T-helper 1 cell treated with Interleukin-12 subunit alpha and Interleukin-12 subunit beta and Interleukin-4 antibody, amounts not matched to agents 30 ng/mL and 1 ng/mL, for 36 hours (primary cell): ENCODE data around the gene PDCD1LG2. TPM values are rescaled to one million over a fixed set of nuclear protein-coding genes. Genes with fewer than 3 reads are reported as not detected.

Experiments used
- intact Hi-C: fragments of 100-400 bp; cut with micrococcal nuclease; formaldehyde crosslinking; loops from one replicate; pipeline ENCODE4 v1.15.1; 2024
- total RNA-seq: library from RNA; stranded (reverse); gene quantifications from 2 replicates; pipeline ENCODE4 v1.2.3, GENCODE V29; 2022

The PDCD1LG2 gene
- total RNA-seq, 1 donor from 2014 or later: 10.5 TPM

DNA sequence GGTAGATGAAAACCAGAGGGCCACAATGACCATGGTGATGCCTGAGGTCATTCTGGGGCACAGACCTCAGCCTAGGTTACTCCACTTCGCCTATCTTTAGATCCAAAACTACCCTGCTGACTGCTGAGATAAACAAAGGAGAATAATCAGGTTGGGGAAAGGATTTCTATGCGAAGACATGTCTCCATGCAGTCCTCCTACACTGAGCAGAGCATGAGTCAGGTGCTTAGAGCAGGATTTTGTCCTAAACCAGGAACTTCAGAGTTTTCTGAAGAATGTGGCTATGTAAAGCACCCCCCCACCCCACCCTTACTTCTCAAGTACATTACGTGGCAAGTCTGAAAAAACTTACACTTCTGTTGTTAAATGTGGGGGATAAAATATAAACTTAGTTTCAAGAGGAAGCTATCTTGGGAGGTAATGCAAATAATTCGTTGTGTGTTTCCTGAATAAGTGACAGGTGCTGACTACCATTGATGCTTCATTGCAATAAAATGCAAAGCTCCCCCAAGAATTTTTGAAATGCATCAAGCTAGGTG is 19.4 kb downstream of the PDCD1LG2 start:
- intact Hi-C loops: loop anchor here (2.0 kb wide), 1 partner anchor 57 kb away; no protein-coding TSS in a partner anchor

GRCh38 chr9:5531101-5531882 is 21.0 kb downstream of the PDCD1LG2 start:
- intact Hi-C loops: loop anchor here (1.0 to 2.0 kb wide), 4 partner anchors 21 to 59 kb away; partner anchors contain the start of gene PDCD1LG2

GRCh38 chr9:5532306-5532705 is 22.0 kb downstream of the PDCD1LG2 start:
- intact Hi-C loops: no loop called here

DNA sequence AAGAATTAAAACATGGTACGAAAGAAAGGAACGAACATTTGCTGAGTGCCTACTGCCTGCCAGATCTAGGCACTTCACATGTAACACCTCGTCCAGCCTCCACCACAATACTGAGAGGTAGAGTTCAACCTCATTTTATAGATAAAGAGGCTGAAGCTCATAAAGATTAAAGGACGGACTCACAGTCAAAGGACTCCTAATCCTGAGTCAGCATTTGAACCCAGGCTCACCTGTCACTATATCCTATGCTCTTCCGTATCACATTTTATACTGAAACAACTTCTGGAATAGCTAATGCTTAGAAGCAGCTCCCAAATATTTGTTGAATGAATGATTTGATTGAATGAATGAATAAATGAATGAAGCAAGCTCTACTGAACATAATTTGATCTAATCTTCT is 22.5 kb downstream of the PDCD1LG2 start:
- intact Hi-C loops: no loop called here

GRCh38 chr9:5536684-5537083 is 26.4 kb downstream of the PDCD1LG2 start:
- intact Hi-C loops: no loop called here

DNA sequence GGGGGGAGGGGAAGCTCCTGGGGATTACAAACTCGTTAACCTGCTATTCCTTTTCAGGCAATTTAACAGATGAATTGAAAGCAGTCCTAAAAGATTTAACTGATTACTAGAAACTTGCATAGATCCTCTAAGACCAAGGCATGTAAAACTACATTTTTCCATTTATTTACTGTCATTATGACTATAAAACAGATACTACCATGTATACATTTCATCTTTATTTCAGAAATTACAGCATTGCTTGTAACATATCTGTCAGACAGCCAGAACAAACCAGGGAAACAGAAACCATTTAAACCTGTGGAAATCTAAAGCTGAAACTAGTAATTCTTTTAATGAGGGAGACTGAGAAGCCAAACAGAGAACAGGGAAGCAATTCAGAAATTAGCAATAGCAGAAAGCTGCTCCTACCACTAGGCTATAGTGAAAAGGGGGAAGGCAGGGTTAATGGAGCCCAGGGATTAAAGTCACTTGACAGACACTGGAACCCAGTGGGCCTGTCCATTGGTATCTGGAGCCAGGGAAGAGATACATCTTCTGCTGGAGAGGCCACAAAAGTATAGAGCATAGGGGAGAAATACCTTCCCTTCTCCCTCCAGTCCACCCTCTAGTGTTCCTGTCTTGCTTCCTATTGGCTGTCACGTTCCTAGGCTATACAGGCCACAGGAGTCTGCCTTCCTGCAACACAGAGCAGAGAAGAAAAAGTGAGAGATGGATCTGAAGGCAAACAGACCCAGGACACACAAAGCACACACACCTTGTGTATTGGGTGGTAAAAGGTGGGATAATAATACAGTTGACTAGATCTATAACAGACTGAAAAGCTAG is 33.8 kb downstream of the PDCD1LG2 start:
- intact Hi-C loops: no loop called here

DNA sequence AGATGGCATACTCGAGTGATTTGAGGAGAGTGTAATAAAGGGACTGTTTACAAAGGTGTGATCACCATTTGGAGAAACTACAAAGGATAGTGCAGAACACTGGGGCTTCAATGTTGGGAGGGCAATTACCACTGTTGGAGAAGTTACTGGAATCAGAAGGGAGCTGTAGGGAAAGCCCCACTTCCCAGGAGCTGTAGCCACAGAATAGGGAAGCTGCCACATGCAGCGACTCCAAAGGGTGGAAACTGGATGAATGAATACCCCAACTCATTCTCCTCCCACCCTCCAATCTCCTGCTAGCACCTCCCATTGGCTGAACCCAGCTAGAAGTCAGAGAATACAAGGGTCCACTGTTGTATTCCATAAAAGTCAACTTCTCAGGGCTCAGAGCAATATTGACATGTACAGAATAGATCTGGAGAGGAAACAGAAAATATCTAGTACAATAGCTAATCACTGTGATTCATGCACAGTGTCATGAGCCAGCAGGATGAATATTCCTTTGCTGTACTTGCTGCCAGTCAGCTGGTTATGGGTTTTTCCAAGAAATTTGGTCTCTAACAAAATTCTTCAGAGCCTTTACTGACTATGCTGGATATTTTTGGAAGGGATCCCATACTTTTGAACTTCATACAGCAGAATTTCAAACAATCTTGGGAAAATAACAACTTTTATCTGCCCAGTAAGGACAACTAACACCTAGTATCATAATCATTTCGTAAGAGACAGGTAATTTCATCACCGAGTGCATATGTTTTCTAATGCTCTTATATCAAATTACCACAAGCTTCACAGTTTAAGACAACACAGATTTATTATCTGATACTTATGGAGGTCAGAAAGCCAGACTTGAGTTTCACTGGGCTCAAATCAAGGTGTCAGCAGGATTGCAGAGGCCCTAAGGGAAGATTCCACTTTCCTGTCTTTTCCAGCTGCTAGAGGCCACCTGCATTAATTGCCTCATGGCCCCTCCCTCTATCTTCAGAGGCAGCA is 39.6 kb downstream of the PDCD1LG2 start:
- intact Hi-C loops: no loop called here

- intact Hi-C loops: no loop called here
These were observed 41.2 kb downstream of the PDCD1LG2 start for GRCh38 chr9:5551368-5552150.

DNA sequence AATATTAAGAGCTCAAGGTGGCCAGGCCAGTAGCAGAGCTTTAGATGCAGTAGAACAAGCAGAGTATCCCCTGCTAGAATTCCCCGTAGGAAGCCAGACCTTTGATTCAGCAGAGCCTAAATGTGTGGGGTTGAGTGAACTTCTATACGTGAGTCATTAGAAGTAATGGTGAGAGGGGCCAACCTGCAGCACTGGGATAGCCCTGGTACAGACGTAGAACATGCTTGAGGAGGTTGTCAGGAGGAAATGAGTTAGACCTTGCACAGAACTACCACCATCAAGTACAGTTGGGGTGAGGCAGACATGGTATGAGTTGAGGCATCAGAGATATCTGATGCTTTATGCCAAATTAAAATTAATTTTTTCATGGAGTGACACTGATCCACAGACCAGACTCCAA is 42.0 kb downstream of the PDCD1LG2 start:
- intact Hi-C loops: no loop called here

GRCh38 chr9:5553211-5553610 is 42.9 kb downstream of the PDCD1LG2 start:
- intact Hi-C loops: no loop called here

- intact Hi-C loops: no loop called here
These were observed 43.9 kb downstream of the PDCD1LG2 start for GRCh38 chr9:5554254-5554653.

- intact Hi-C loops: no loop called here
These were observed 45.9 kb downstream of the PDCD1LG2 start for GRCh38 chr9:5556101-5556705.

DNA sequence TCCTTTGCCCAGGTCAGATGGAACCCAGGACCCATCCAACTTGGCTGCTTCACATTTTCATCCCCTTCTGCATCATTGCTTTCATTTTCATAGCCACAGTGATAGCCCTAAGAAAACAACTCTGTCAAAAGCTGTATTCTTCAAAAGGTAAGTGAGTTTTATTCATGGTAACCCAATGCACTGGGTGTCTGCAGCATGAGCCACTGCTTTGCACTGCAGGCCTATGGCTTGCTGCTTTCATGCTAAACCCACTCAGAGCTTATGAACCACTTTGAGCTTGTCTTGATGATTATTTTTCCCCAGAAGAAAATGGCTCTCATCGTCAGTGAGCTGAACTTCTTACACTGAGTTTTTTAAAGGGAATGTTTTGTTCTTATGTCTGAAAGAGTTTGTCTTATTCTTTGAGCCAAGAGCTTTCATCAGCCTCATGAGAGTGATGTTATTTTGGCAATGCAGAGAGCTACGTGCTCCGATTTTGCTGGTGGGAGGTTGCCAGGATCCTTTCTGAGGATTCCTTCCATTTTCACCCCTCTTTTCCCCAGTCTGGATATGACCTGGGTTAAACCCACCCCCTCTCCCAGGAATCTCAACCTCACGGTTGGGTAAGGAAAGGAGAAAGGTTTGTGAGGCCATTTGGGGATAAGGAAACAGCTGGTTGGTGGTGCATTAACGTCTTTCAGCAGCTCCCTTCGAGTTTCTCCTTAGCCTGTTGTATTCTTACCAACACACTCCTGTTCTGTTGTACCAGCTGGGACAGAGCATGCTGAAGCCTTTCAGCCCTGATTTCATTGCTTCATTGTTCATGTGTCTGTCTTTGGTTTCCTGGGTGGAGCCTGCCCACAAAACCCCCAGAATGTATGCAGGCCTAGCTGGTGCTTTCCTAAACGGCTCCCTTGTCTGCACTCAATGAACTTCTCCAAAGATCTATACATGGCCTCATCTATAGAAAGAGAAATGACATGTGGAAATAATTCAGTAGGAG is 47.6 kb downstream of the PDCD1LG2 start:
- intact Hi-C loops: loop anchor here (1.0 to 2.0 kb wide), 4 partner anchors 27 to 107 kb away; partner anchors contain the start of genes CD274 and PDCD1LG2

- intact Hi-C loops: loop anchor here (2.0 kb wide), 1 partner anchor 109 kb away; the partner anchor contains the start of gene CD274
These were observed 49.3 kb downstream of the PDCD1LG2 start for GRCh38 chr9:5559659-5560058.

DNA sequence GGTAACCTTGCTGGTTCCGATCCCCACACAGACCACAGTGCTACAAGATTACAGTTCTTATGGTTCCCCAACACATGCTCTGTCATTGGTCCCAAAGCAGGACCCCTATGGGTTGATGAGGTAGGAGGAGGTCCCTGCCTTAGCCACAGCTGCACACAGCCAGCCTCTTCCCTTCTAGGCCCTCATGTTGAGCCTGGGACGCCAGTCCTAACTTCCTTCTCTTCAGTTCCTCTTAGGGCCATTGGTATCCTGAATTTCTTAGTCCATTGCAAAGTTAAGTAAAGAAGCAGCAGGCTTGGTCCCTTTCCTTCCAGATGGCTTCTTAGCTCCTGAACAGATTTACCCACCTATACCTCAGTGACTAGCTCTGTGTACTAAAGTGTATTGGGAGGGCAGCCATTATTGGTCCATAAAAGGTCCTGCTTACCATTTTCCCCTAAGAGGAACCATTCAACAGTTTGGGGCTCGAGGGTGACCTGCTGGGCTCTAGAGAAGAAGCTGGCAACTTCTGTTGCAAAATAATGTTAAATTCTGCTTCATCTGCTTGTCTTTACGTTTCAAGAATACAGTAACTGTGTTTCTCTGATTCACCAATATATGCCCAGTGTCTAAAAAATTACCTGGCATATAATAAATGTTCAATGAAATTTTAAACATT is 50.2 kb downstream of the PDCD1LG2 start:
- intact Hi-C loops: no loop called here

- intact Hi-C loops: no loop called here
These were observed 51.6 kb downstream of the PDCD1LG2 start for GRCh38 chr9:5561828-5562488.

DNA sequence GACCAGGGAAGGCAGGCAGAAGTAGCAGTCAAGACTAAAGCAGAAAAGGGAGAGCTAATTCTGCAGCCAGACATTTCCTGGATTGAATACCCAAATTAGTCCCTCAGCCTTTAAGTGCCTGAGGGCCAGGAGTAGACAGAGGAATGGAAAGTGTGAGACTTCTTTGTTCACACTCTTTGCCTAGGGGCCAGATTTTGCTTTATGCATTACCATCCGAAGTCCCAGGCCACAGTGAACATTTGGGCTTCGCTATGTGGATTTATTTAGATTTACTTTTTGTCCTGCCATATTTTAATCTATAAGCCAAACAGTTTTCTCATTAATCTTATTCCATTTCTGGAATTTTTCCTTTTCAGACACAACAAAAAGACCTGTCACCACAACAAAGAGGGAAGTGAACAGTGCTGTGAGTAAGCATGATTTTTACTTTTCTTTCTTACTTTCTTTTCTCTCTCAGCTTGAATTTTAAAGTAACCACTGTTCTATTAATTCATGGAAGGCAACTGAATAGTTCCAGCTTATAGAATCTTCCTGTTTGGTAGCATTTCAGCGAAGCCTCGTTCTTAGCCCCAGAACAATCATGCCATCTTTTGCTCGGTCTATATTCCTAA is 52.6 kb downstream of the PDCD1LG2 start:
- intact Hi-C loops: no loop called here
